DND-41 (cell line): ENCODE data around the gene ZNHIT6.

Experiments
- CTCF ChIP-seq: IDR thresholded peaks from 2 replicates; pipeline ENCODE4 v1.5.1; 2012; ENCODE audit warnings: borderline replicate concordance, low read length, moderate library complexity, mild to moderate bottlenecking; ENCODE audit not compliant: poor library complexity, severe bottlenecking; ENCODE audit errors: extremely low read depth
- EZH2 ChIP-seq: IDR thresholded peaks from 3 replicates; pipeline ENCODE4 v1.6.1; 2012; ENCODE audit warnings: borderline replicate concordance, low read depth, mild to moderate bottlenecking, moderate library complexity, low read length, inconsistent platforms; ENCODE audit not compliant: severe bottlenecking

GRCh38 chr1:85734931-85735330 lies 26.7 kb upstream of the ZNHIT6 start:
- no peak for TF ChIP-seq CTCF
- TF ChIP-seq EZH2, result no peak
